ENCODE data around the gene RREB1. TPM values are rescaled to one million over a fixed set of nuclear protein-coding genes. Genes with fewer than 3 reads are reported as not detected.

RREB1 gene
- total and polyA plus RNA-seq, 10 donors = 3.2 to 72.0 (median 54.6) TPM

GRCh38 chr6:7073821-7074525, 33.8 kb upstream of the RREB1 start:
- no peaks in the 10 kb centered on the region for H3K9me3 ChIP-seq
- intact Hi-C loops (cut with DNase I; ENCODE audit: low total_unique reads) = no loop called here
- H3K27ac ChIP-seq = peak overlapping the region in 6 of 8 donors; percentile 2 to 70 (median 54)
- TF ChIP-seq POLR2AphosphoS5 (IDR thresholded peaks at IDR 0.05) (peak in 1 of 3 donors; percentile 30), POLR2A (IDR thresholded peaks at IDR 0.05) (no peak), CTCF (IDR thresholded peaks at IDR 0.05 in 8 of 11, conservative IDR thresholded peaks at IDR 0.05 in 3 of 11) (no peak)
- no peaks in the 10 kb centered on the region for H3K27me3 ChIP-seq (replicated peaks in 1 of 7)
- H3K4me1 ChIP-seq = peaks cover 0 to 17% (median 10%) of the 10 kb centered on the region in 6 donors
- DNase-seq = peak; percentile 93
- H3K4me3 ChIP-seq = peak overlapping the region in 2 of 8 donors; percentile 3 to 28
- H3K36me3 ChIP-seq = no peaks in the 10 kb centered on the region
- 37 to 60% (median 43%) methylated on average over 9 of the region's 9 CpGs for WGBS, 5 donors

- H3K27ac ChIP-seq = no peak overlapping the region
- intact Hi-C loops (cut with DNase I; ENCODE audit: low total_unique reads) = no loop called here
- no peaks in the 10 kb centered on the region for H3K36me3 ChIP-seq
- WGBS, 5 donors = 88 to 95% (median 94%) methylated on average over 3 of the region's 3 CpGs
- H3K4me1 ChIP-seq = peaks cover 0 to 17% (median 10%) of the 10 kb centered on the region in 6 donors
- TF ChIP-seq CTCF (IDR thresholded peaks at IDR 0.05 in 8 of 11, conservative IDR thresholded peaks at IDR 0.05 in 3 of 11) = no peak
- TF ChIP-seq POLR2A (IDR thresholded peaks at IDR 0.05) = no peak
- TF ChIP-seq POLR2AphosphoS5 (IDR thresholded peaks at IDR 0.05) = no peak
- H3K27me3 ChIP-seq (replicated peaks in 1 of 7) = no peaks in the 10 kb centered on the region
- H3K9me3 ChIP-seq = no peaks in the 10 kb centered on the region
- no peak for DNase-seq
- H3K4me3 ChIP-seq = no peak overlapping the region
These were observed 32.9 kb upstream of the RREB1 start for GRCh38 chr6:7074870-7075269.

GRCh38 chr6:7075341-7076000, 32.3 kb upstream of the RREB1 start:
- WGBS, 5 donors = 89 to 94% (median 93%) methylated on average over 7 of the region's 7 CpGs
- no peak overlapping the region for H3K4me3 ChIP-seq
- H3K9me3 ChIP-seq = no peaks in the 10 kb centered on the region
- H3K27ac ChIP-seq = no peak overlapping the region
- DNase-seq = no peak
- peaks cover 0 to 17% (median 10%) of the 10 kb centered on the region in 6 donors for H3K4me1 ChIP-seq
- no peaks in the 10 kb centered on the region for H3K27me3 ChIP-seq (replicated peaks in 1 of 7)
- H3K36me3 ChIP-seq = no peaks in the 10 kb centered on the region
- intact Hi-C loops (cut with DNase I; ENCODE audit: low total_unique reads) = no loop called here
- TF ChIP-seq CTCF (IDR thresholded peaks at IDR 0.05 in 8 of 11, conservative IDR thresholded peaks at IDR 0.05 in 3 of 11) (no peak), POLR2AphosphoS5 (IDR thresholded peaks at IDR 0.05) (no peak), POLR2A (IDR thresholded peaks at IDR 0.05) (no peak)

DNA sequence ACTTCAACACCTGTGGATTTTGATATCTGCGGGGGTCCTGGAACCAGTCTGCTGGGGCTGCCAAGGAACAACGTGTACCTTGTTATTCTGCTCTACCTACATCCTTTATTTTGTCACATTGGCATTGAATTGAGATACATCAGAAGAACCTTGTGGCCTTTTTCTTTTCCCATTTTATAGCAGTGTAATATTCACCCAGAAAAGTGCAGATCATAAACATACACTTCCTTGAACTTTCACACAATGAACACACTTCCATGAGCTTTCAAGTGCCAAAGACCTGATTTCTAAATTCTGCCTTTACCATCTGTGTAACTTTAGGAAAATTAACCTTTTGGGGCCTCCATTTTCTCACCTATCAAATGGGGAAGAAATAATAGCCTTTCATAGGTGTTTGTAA, 29.9 kb upstream of the RREB1 start:
- peaks cover 0 to 17% (median 10%) of the 10 kb centered on the region in 6 donors for H3K4me1 ChIP-seq
- no peak for DNase-seq
- TF ChIP-seq CTCF (IDR thresholded peaks at IDR 0.05 in 8 of 11, conservative IDR thresholded peaks at IDR 0.05 in 3 of 11) (no peak), POLR2AphosphoS5 (IDR thresholded peaks at IDR 0.05) (no peak), POLR2A (IDR thresholded peaks at IDR 0.05) (no peak)
- no peaks in the 10 kb centered on the region for H3K36me3 ChIP-seq
- no peak overlapping the region for H3K4me3 ChIP-seq
- no peaks in the 10 kb centered on the region for H3K27me3 ChIP-seq (replicated peaks in 1 of 7)
- H3K27ac ChIP-seq = no peak overlapping the region
- no peaks in the 10 kb centered on the region for H3K9me3 ChIP-seq
- 77 to 94% (median 91%) methylated on average over 2 of the region's 2 CpGs for WGBS, 5 donors
- intact Hi-C loops (cut with DNase I; ENCODE audit: low total_unique reads) = no loop called here
